CD14-positive monocyte (primary cell): ENCODE results near the gene MCM3AP. TPM values are rescaled to one million over a fixed set of nuclear protein-coding genes. Genes with fewer than 3 reads are reported as not detected.

ENCODE experiments used
- DNase-seq, 3 donors: peaks; one replicate each; pipeline ENCODE4 v3.0.0-alpha.2; 2011 to 2022
- H2AFZ ChIP-seq: 2 replicates; pipeline ENCODE4 v1.6.0; 2012; ENCODE audit warnings: mild to moderate bottlenecking, low read depth, low read length, inconsistent platforms; ENCODE audit not compliant: insufficient read depth, poor library complexity, severe bottlenecking
- H3K27ac ChIP-seq, 2 donors: 1 replicate in 1 of 2; 2 replicates in 1 of 2; pipeline ENCODE4 v1.5.1; 2012 to 2013; ENCODE audit warnings: low read length in 2 of 2, control low read depth in 1 of 2, inconsistent platforms in 1 of 2, low read depth in 1 of 2, mild to moderate bottlenecking in 1 of 2
- H3K27me3 ChIP-seq, 2 donors: one replicate each; pipeline versions ENCODE4 v1.6.0 to v1.6.1; 2011 to 2013; ENCODE audit warnings: low read length in 2 of 2; ENCODE audit not compliant: control insufficient read depth in 2 of 2, insufficient read depth in 2 of 2
- H3K36me3 ChIP-seq, 2 donors: replicated peaks in 1 of 2; 1 replicate in 1 of 2; 2 replicates in 1 of 2; pipeline versions ENCODE4 v1.5.1 to v1.6.1; 2012 to 2013; ENCODE audit warnings: low read length in 2 of 2, control low read depth in 1 of 2, inconsistent platforms in 1 of 2, mild to moderate bottlenecking in 1 of 2; ENCODE audit not compliant: insufficient read depth in 2 of 2, control insufficient read depth in 1 of 2
- H3K4me1 ChIP-seq, 2 donors: 1 replicate in 1 of 2; 2 replicates in 1 of 2; pipeline versions ENCODE4 v1.5.1 to v1.6.1; 2012 to 2013; ENCODE audit warnings: low read length in 2 of 2, control low read depth in 1 of 2, inconsistent platforms in 1 of 2, mild to moderate bottlenecking in 1 of 2, moderate library complexity in 1 of 2; ENCODE audit not compliant: insufficient read depth in 2 of 2, control insufficient read depth in 1 of 2
- H3K4me2 ChIP-seq: replicated peaks from 2 replicates; pipeline ENCODE3; 2012; ENCODE audit warnings: low read length, moderate library complexity, mild to moderate bottlenecking; ENCODE audit not compliant: poor library complexity, severe bottlenecking; ENCODE audit errors: extremely low read depth
- H3K4me3 ChIP-seq, 3 experiments: fragments of 200-600 bp in 1 of 3; sonication (generic) in 1 of 3; replicated peaks in 1 of 3; 1 replicate in 2 of 3; 2 replicates in 1 of 3; pipeline ENCODE4 v1.5.1; 2011 to 2013; ENCODE audit warnings: low read length in 3 of 3, mild to moderate bottlenecking in 3 of 3, control low read depth in 2 of 3, low read depth in 2 of 3, inconsistent platforms in 1 of 3, moderate library complexity in 1 of 3
- H3K79me2 ChIP-seq: 2 replicates; pipeline ENCODE4 v1.6.0; 2012; ENCODE audit warnings: mild to moderate bottlenecking, control low read depth, inconsistent platforms, low read length, moderate library complexity; ENCODE audit not compliant: insufficient read depth
- H3K9ac ChIP-seq: 2 replicates; pipeline ENCODE4 v1.6.0; 2017; ENCODE audit warnings: low read length, mild to moderate bottlenecking; ENCODE audit not compliant: insufficient read depth, poor library complexity, severe bottlenecking
- H3K9me3 ChIP-seq, 2 donors: replicated peaks in 1 of 2; 1 replicate in 1 of 2; 2 replicates in 1 of 2; pipeline versions ENCODE4 v1.5.1 to v1.6.1; 2012 to 2013; ENCODE audit warnings: low read length in 2 of 2, control low read depth in 1 of 2; ENCODE audit not compliant: control insufficient read depth in 1 of 2, insufficient read depth in 1 of 2
- H4K20me1 ChIP-seq: 2 replicates; pipeline ENCODE4 v1.6.0; 2012; ENCODE audit warnings: mild to moderate bottlenecking, low read length, control low read depth, moderate library complexity; ENCODE audit not compliant: insufficient read depth
- H3K27ac Mint-ChIP-seq, 7 donors: one replicate each; pipeline ENCODE4 v1.8.0; 2020; ENCODE audit warnings: mild to moderate bottlenecking in 7 of 7, mixed read lengths in 7 of 7, moderate library complexity in 6 of 7, inconsistent platforms in 2 of 7
- H3K27me3 Mint-ChIP-seq, 3 donors: one replicate each; pipeline ENCODE4 v1.8.0; 2021 to 2022; ENCODE audit warnings: low read depth in 3 of 3, mild to moderate bottlenecking in 3 of 3, mixed read lengths in 3 of 3, moderate library complexity in 3 of 3, inconsistent platforms in 1 of 3
- H3K36me3 Mint-ChIP-seq, 2 donors: one replicate each; pipeline ENCODE4 v1.8.0; 2020; ENCODE audit warnings: mixed read lengths in 2 of 2, inconsistent platforms in 1 of 2, mild to moderate bottlenecking in 1 of 2
- H3K4me1 Mint-ChIP-seq: one replicate; pipeline ENCODE4 v1.8.0; 2020; ENCODE audit warnings: mild to moderate bottlenecking, mixed read lengths
- H3K4me3 Mint-ChIP-seq, 2 donors: one replicate each; pipeline ENCODE4 v1.8.0; 2020; ENCODE audit warnings: mild to moderate bottlenecking in 2 of 2, mixed read lengths in 2 of 2, moderate library complexity in 1 of 2
- H3K9me3 Mint-ChIP-seq, 7 donors: one replicate each; pipeline ENCODE4 v1.8.0; 2020 to 2022; ENCODE audit warnings: mixed read lengths in 7 of 7, mild to moderate bottlenecking in 6 of 7, moderate library complexity in 6 of 7, inconsistent platforms in 2 of 7
- WGBS: methylation state at CpG from one replicate; pipeline ENCODE4 v1.1.5; 2013; ENCODE audit warnings: missing lambda C conversion rate; ENCODE audit not compliant: insufficient coverage; 5-methylcytosine and 5-hydroxymethylcytosine counted together
- intact Hi-C, 2 donors: fragments of 100-400 bp; cut with micrococcal nuclease; formaldehyde crosslinking; loops; one replicate each; pipeline versions ENCODE4 v1.15.0 to v1.15.1; 2023
- polyA plus RNA-seq, 3 donors: library from polyadenylated mRNA; depleted of rRNA in 1 of 3; unstranded in 2 of 3; stranded (reverse) in 1 of 3; fragments of 300-500 nt in 2 of 3; fragments of >200 nt in 1 of 3; fragmentation: Illumina TruSeq in 2 of 3; gene quantifications; 1 replicate in 2 of 3; 2 replicates in 1 of 3; pipeline ENCODE4 v1.2.3, GENCODE V29; 2012 to 2021
- TF ChIP-seq, protein P1 (sequence below): fragments of 200-600 bp; IDR thresholded peaks from one replicate; pipeline ENCODE4 v1.8.0; 2022; ENCODE audit warnings: antibody characterized with exemption, mild to moderate bottlenecking

The MCM3AP gene
- polyA plus RNA-seq, 3 donors = 30.9 to 62.4 (median 32.7) TPM

- intact Hi-C loops = loop anchor here (5.0 to 10.0 kb wide), 3 partner anchors 135 to 270 kb away; partner anchors contain the start of genes C21orf58 (in 2 of the 2), PCNT (in 2 of the 2) and DIP2A (in 1 of the 2)
- H3K79me2 ChIP-seq = no peaks in the 10 kb centered on the region
- Mint-ChIP-seq H3K9me3 (no peaks in the 10 kb centered on the region), H3K4me1 (peaks cover 10% of the 10 kb centered on the region), H3K27ac (peak overlapping the region in 1 of 7 donors; percentile 57), H3K36me3 (peaks cover 0 to 8% of the 10 kb centered on the region in 2 donors), H3K4me3 (no peak overlapping the region), H3K27me3 (peaks cover 0 to 2% (median 2%) of the 10 kb centered on the region in 3 donors)
- no peaks in the 10 kb centered on the region for H4K20me1 ChIP-seq
- no peak overlapping the region for H3K4me2 ChIP-seq
- no peak overlapping the region for H3K9ac ChIP-seq
- no peak overlapping the region for H3K27ac ChIP-seq
- TF ChIP-seq, protein P1, sequence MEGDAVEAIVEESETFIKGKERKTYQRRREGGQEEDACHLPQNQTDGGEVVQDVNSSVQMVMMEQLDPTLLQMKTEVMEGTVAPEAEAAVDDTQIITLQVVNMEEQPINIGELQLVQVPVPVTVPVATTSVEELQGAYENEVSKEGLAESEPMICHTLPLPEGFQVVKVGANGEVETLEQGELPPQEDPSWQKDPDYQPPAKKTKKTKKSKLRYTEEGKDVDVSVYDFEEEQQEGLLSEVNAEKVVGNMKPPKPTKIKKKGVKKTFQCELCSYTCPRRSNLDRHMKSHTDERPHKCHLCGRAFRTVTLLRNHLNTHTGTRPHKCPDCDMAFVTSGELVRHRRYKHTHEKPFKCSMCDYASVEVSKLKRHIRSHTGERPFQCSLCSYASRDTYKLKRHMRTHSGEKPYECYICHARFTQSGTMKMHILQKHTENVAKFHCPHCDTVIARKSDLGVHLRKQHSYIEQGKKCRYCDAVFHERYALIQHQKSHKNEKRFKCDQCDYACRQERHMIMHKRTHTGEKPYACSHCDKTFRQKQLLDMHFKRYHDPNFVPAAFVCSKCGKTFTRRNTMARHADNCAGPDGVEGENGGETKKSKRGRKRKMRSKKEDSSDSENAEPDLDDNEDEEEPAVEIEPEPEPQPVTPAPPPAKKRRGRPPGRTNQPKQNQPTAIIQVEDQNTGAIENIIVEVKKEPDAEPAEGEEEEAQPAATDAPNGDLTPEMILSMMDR = no peak
- H3K9me3 ChIP-seq = no peaks in the 10 kb centered on the region
- no peaks in the 10 kb centered on the region for H3K27me3 ChIP-seq
- H3K4me3 ChIP-seq = no peak overlapping the region
- H3K4me1 ChIP-seq = peaks cover 4 to 5% of the 10 kb centered on the region in 2 donors
- 98% methylated on average over 7 of the region's 8 CpGs for WGBS
- no peak for DNase-seq
- H3K36me3 ChIP-seq = no peaks in the 10 kb centered on the region
- H2AFZ ChIP-seq = no peak overlapping the region
Measured at GRCh38 chr21:46187261-46187660, 98.2 kb downstream of the MCM3AP start.

- Histone ChIP-seq H2AFZ (peak overlapping the region; percentile 77), H3K27ac (no peak overlapping the region), H3K9me3 (no peaks in the 10 kb centered on the region), H3K4me3 (no peak overlapping the region), H3K9ac (no peak overlapping the region), H3K4me1 (peaks cover 4 to 5% of the 10 kb centered on the region in 2 donors), H3K27me3 (no peaks in the 10 kb centered on the region), H4K20me1 (no peaks in the 10 kb centered on the region), H3K4me2 (no peak overlapping the region), H3K36me3 (no peaks in the 10 kb centered on the region), H3K79me2 (no peaks in the 10 kb centered on the region)
- TF ChIP-seq, protein P1 = no peak
- DNase-seq = no peak
- Mint-ChIP-seq H3K4me3 (no peak overlapping the region), H3K4me1 (peaks cover 10% of the 10 kb centered on the region), H3K9me3 (peaks cover 0 to 1% (median 0%) of the 10 kb centered on the region in 7 donors), H3K36me3 (no peaks in the 10 kb centered on the region), H3K27me3 (peaks cover 0 to 2% (median 2%) of the 10 kb centered on the region in 3 donors), H3K27ac (peak overlapping the region in 1 of 7 donors; percentile 38)
- intact Hi-C loops = loop anchor here (2.0 to 10.0 kb wide), 4 partner anchors 43 to 272 kb away; partner anchors contain the start of genes C21orf58 (in 2 of the 2), PCNT (in 2 of the 2), DIP2A (in 1 of the 2) and LSS (in 1 of the 2)
- WGBS = no CpG with 5 or more reads among the region's 7 CpGs
Measured at GRCh38 chr21:46185716-46186115, 99.7 kb downstream of the MCM3AP start.

Other genes starting within 250 kb of the MCM3AP start
- gene COL6A2, start 187.5 kb downstream of the MCM3AP start, polyA plus RNA-seq = under 1 TPM in 1 of 3 donors, not detected in 2; 0.01 TPM
- not detected for gene FTCD, start 130.0 kb downstream of the MCM3AP start, polyA plus RNA-seq
- 1 to 10 TPM; 3.3 to 6.7 (median 5.8) TPM for gene SPATC1L, start 101.2 kb downstream of the MCM3AP start, polyA plus RNA-seq
- gene LSS, start 56.8 kb downstream of the MCM3AP start, polyA plus RNA-seq = 10 to 100 TPM in 1 of 3 donors, 1 to 10 TPM in 2; 4.1 to 20.0 (median 4.9) TPM
- gene YBEY, start 731 bp upstream of the MCM3AP start, polyA plus RNA-seq = 1 to 10 TPM; 4.1 to 8.6 (median 5.2) TPM
- gene C21orf58, start 38.3 kb upstream of the MCM3AP start, polyA plus RNA-seq = under 1 TPM; 0.15 to 0.73 (median 0.21) TPM
- 10 to 100 TPM in 1 of 3 donors, 1 to 10 TPM in 2; 4.2 to 16.3 (median 5.1) TPM for gene PCNT, start 38.5 kb upstream of the MCM3AP start, polyA plus RNA-seq
- 10 to 100 TPM in 1 of 3 donors, 1 to 10 TPM in 2; 4.6 to 55.4 (median 6.1) TPM for gene DIP2A, start 173.3 kb upstream of the MCM3AP start, polyA plus RNA-seq